NCI-H146 treated with DMSO at 0.1 percent for 48 hours (cell line): ENCODE measurements around the gene C10orf90.

ENCODE experiments used
- DNase-seq: peaks from one replicate; lab custom pipeline; 2025; ENCODE audit not compliant: unreplicated experiment; lab: John Stamatoyannopoulos, UW

C10orf90 gene

GRCh38 chr10:126508535-126509040, 161.9 kb downstream of the C10orf90 start:
- no peak for DNase-seq

DNA sequence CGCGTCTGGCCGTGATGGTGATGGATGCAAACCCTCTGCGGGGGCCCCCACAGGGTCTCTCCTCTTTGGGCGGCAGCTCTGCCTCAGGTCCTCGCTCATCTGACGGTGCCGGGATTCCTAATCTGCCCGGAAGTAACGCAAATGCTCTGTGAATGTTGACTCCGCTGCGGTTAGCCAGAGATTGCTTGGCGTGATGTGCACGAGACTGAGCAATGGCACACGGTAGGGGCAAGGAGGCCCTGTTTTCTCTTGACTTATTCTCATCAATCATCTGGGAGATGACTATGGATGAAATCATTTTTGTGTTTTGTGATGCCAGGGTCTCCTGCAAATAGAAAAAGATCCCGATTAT, 165.8 kb downstream of the C10orf90 start:
- DNase-seq, result no peak

GRCh38 chr10:126504063-126504760, 166.3 kb downstream of the C10orf90 start:
- peak; percentile 55 for DNase-seq

- no peak for DNase-seq
Observed at GRCh38 chr10:126503392-126504062, 167.0 kb downstream of the C10orf90 start.

GRCh38 chr10:126502441-126502840, 168.1 kb downstream of the C10orf90 start:
- no peak for DNase-seq

GRCh38 chr10:126501828-126502227, 168.7 kb downstream of the C10orf90 start:
- DNase-seq, result no peak

GRCh38 chr10:126500866-126501265, 169.6 kb downstream of the C10orf90 start:
- no peak for DNase-seq

GRCh38 chr10:126500185-126500584, 170.3 kb downstream of the C10orf90 start:
- peak; percentile 57 for DNase-seq

DNA sequence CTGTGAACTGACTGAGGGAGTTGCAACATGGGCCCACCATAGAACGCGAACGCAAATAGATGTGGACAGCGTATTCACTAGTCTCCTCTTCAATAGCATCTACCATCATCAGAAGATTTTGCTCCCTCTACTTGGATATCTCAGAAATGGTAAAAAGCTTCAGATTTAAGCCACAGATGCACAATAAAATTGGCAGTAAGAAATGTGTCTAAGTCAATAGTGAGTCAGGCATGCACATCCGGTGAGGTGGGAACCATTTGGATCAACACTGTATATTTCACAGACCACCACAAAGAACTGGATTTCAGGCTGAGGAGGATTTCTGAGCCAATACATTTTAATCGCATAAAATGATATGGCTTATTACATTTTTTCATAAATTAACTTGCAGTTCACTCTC, 170.7 kb downstream of the C10orf90 start:
- no peak for DNase-seq

- DNase-seq, result no peak
Observed at GRCh38 chr10:126497672-126498071, 172.8 kb downstream of the C10orf90 start.

GRCh38 chr10:126496771-126497545, 173.5 kb downstream of the C10orf90 start:
- no peak for DNase-seq

DNA sequence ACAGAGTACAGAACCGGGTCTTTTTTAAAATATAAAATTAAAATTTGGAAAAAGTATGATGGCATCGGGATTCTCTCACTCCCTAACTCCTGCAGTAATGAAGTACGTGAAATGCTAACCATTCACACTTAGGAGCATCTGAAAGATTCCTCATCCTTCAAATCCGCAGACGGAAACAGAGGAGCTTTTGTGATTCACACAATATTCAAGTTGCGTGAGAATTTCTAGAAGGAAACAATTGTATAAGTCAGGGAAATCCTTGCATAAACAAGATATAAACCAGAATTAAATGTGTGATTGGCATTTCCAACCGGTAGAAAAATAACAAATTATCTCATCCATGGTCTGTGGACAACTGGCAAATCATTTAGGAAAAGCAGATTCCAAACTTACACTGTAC, 179.0 kb downstream of the C10orf90 start:
- DNase-seq, result no peak

GRCh38 chr10:126481181-126481580, 189.3 kb downstream of the C10orf90 start:
- DNase-seq, result no peak

DNA sequence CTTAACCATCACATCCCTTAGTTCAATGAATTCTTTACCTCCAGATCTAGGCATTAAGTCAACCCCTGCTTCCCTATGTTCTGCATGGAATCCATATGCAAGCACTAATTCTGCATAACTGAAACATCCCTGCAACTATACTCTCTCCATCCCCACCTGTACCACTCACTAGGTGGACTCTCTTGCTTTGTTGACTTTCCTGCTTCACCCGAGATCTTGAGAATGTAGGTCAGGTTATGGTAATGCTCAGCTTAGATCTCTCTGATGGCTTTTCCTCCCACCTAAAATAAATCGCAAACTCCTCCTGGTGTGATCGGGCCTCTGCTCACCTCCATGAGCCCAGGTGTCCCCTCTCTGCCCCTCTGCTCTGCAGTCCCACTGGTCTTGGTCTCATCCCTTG, 189.8 kb downstream of the C10orf90 start:
- no peak for DNase-seq

DNA sequence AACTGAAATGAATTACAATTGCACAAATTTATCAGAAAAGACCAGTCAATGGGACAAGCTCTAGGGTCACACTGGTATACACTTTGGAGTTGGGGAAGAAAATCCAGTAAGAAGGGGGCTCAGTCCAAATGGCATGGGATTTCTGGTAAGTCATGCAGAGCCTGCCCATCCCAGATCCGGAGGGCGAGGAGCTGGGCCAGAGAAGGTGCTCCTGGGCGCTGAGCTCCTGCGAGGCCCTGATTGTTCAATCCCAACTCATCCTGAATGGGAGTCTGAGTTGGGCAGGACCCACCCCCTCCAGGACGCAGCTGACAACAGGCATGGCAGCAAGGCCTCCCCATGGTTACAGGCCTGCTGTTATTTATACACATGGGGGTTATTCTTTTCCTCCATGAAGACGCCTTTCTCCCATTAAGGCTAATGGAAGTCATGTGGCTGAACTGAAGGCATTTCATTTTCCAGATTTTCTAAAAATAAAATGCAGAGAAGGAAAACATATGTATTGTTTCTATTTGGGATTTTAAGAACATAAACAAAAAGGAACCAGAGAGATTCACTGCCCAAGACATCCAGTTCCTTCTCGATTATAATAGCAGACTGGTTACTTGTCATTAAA, 191.1 kb downstream of the C10orf90 start:
- no peak for DNase-seq

- DNase-seq, result no peak
Observed at GRCh38 chr10:126478546-126478945, 191.9 kb downstream of the C10orf90 start.

GRCh38 chr10:126476246-126476645, 194.2 kb downstream of the C10orf90 start:
- no peak for DNase-seq

- DNase-seq, result peak; percentile 46
Observed at GRCh38 chr10:126475074-126475691, 195.3 kb downstream of the C10orf90 start.

- DNase-seq, result no peak
Observed at GRCh38 chr10:126474031-126474430, 196.5 kb downstream of the C10orf90 start.

GRCh38 chr10:126470991-126471390, 199.5 kb downstream of the C10orf90 start:
- DNase-seq, result no peak

DNA sequence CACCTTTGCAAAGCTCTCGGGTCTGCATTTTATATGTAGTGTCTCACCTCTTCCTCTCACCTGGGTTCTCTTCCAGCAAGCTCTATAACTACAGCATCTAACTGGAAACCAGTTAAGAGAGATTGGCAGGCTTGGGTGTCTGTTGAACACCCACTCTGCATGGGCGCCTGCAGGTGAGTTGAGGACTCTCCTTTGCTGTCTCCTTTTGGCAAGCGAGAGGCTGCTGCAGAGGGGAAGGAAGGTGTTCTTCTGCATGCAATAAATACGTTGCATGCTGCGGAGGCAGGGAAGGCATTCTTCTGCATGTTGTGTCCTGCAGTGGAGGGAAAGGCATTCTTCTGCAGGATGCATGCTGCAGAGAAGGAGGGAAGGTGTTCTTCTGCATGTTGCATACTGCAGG, 200.8 kb downstream of the C10orf90 start:
- DNase-seq, result no peak
